Transverse colon (tissue), 4 donors: ENCODE data around the gene LCORL. TPM values are rescaled to one million over a fixed set of nuclear protein-coding genes. Genes with fewer than 3 reads are reported as not detected.

Source experiments
- DNase-seq: peaks from one replicate; pipeline ENCODE4 v3.0.0-alpha.2; 2019
- H3K27ac ChIP-seq, 4 donors: fragments of 200-600 bp; sonication (generic); 2 replicates each; pipeline ENCODE4 v1.5.1; 2016 to 2018; ENCODE audit warnings: inconsistent platforms in 4 of 4
- H3K27me3 ChIP-seq: fragments of 200-600 bp; sonication (generic); 2 replicates; pipeline ENCODE4 v1.5.1; 2017; ENCODE audit warnings: inconsistent platforms
- H3K36me3 ChIP-seq, 4 donors: fragments of 200-600 bp; sonication (generic); 2 replicates each; pipeline ENCODE4 v1.5.1; 2017 to 2019; ENCODE audit warnings: inconsistent platforms in 4 of 4
- H3K4me1 ChIP-seq, 4 donors: fragments of 200-600 bp; sonication (generic); 2 replicates each; pipeline ENCODE4 v1.5.1; 2017 to 2020; ENCODE audit warnings: inconsistent platforms in 4 of 4
- H3K4me3 ChIP-seq, 4 donors: fragments of 200-600 bp; sonication (generic); 1 replicate in 1 of 4; 2 replicates in 3 of 4; pipeline versions ENCODE4 v1.5.1 to v1.6.1; 2017 to 2019; ENCODE audit warnings: inconsistent platforms in 4 of 4
- H3K9me3 ChIP-seq, 2 donors: fragments of 200-600 bp; sonication (generic); 2 replicates each; pipeline ENCODE4 v1.5.1; 2017 to 2019; ENCODE audit warnings: inconsistent platforms in 2 of 2
- CTCF ChIP-seq, 5 experiments: fragments of 200-600 bp in 3 of 5; fragments of 450-650 bp in 2 of 5; sonication (generic) in 3 of 5; IDR thresholded peaks; 1 replicate in 2 of 5; 2 replicates in 3 of 5; pipeline ENCODE4 v1.5.1; 2016 to 2017; ENCODE audit warnings: antibody characterized with exemption in 5 of 5, inconsistent platforms in 3 of 5, mild to moderate bottlenecking in 2 of 5, moderate library complexity in 1 of 5
- EP300 ChIP-seq: sonication (generic); formaldehyde crosslinking; IDR thresholded peaks from one replicate; pipeline ENCODE4 v1.6.1; 2017; ENCODE audit warnings: antibody characterized with exemption, low read depth
- POLR2A ChIP-seq: fragments of 450-650 bp; IDR thresholded peaks from one replicate; pipeline ENCODE4 v1.6.1; 2016; ENCODE audit warnings: antibody characterized with exemption, mild to moderate bottlenecking, moderate library complexity
- POLR2AphosphoS5 ChIP-seq, 3 donors: sonication (generic); formaldehyde crosslinking; IDR thresholded peaks; one replicate each; pipeline ENCODE4 v1.6.1; 2016; ENCODE audit warnings: antibody characterized with exemption in 3 of 3
- WGBS, 2 donors: methylation state at CpG; one replicate each; pipeline ENCODE4 v1.1.5; 2018; ENCODE audit warnings: low coverage in 1 of 2; 5-methylcytosine and 5-hydroxymethylcytosine counted together
- in situ Hi-C, 4 donors: fragments of 200-750 bp; cut with MboI; loops; one replicate each; pipeline versions ENCODE4 v1.15.0 to v1.15.1; 2017; ENCODE audit warnings: low sequenced_read_pairs in 3 of 4, low pct_ligation_motif_present in 1 of 4, low pct_unique_long_range_greater_than_20kb in 1 of 4
- intact Hi-C: fragments of 100-400 bp; cut with DNase I; formaldehyde crosslinking; loops from one replicate; pipeline ENCODE4 v1.15.1; 2023; ENCODE audit warnings: low total_unique reads
- total RNA-seq, 4 donors: library from RNA; depleted of rRNA; stranded (reverse); fragments of >200 nt; gene quantifications; one replicate each; pipeline ENCODE4 v1.1.0, GENCODE V29; 2016

LCORL gene
- total RNA-seq, 4 donors from 2014 or later: 14.7 to 162 (median 28.5) TPM

- Histone ChIP-seq H3K27me3 (no peaks in the 10 kb centered on the region), H3K36me3 (peaks cover 0 to 25% (median 0%) of the 10 kb centered on the region in 4 donors), H3K27ac (no peak overlapping the region), H3K4me1 (no peaks in the 10 kb centered on the region), H3K9me3 (no peaks in the 10 kb centered on the region), H3K4me3 (no peak overlapping the region)
- intact Hi-C loops (no loop called here), in situ Hi-C loops (no loop called here)
- DNase-seq: no peak
- TF ChIP-seq POLR2A (no peak), EP300 (no peak), POLR2AphosphoS5 (IDR thresholded peaks at IDR 0.05) (no peak), CTCF (IDR thresholded peaks at IDR 0.05) (no peak)
- 90 to 92% methylated on average over 6 to 7 of the region's 7 CpGs for WGBS, 2 donors
Observed at GRCh38 chr4:17964576-17964975, 57.0 kb downstream of the LCORL start.

GRCh38 chr4:17962171-17962570 is 59.4 kb downstream of the LCORL start:
- intact Hi-C loops (no loop called here), in situ Hi-C loops (no loop called here)
- 84 to 97% methylated on average over 2 of the region's 2 CpGs for WGBS, 2 donors
- H3K4me1 ChIP-seq: no peaks in the 10 kb centered on the region
- H3K27ac ChIP-seq: no peak overlapping the region
- H3K27me3 ChIP-seq: no peaks in the 10 kb centered on the region
- peaks cover 0 to 34% (median 0%) of the 10 kb centered on the region in 4 donors for H3K36me3 ChIP-seq
- no peak for DNase-seq
- TF ChIP-seq POLR2A: no peak
- TF ChIP-seq CTCF (IDR thresholded peaks at IDR 0.05): no peak
- TF ChIP-seq POLR2AphosphoS5 (IDR thresholded peaks at IDR 0.05): no peak
- no peak for TF ChIP-seq EP300
- no peaks in the 10 kb centered on the region for H3K9me3 ChIP-seq
- no peak overlapping the region for H3K4me3 ChIP-seq

- no peak overlapping the region for H3K27ac ChIP-seq
- TF ChIP-seq POLR2AphosphoS5 (IDR thresholded peaks at IDR 0.05) (no peak), POLR2A (no peak), EP300 (no peak), CTCF (IDR thresholded peaks at IDR 0.05) (no peak)
- DNase-seq: no peak
- peaks cover 0 to 36% (median 1%) of the 10 kb centered on the region in 4 donors for H3K36me3 ChIP-seq
- H3K4me1 ChIP-seq: no peaks in the 10 kb centered on the region
- H3K27me3 ChIP-seq: no peaks in the 10 kb centered on the region
- H3K9me3 ChIP-seq: no peaks in the 10 kb centered on the region
- H3K4me3 ChIP-seq: no peak overlapping the region
- intact Hi-C loops (no loop called here), in situ Hi-C loops (no loop called here)
Observed at GRCh38 chr4:17961249-17961648, 60.3 kb downstream of the LCORL start.

GRCh38 chr4:17958181-17958580 is 63.4 kb downstream of the LCORL start:
- 91 to 93% methylated on average over 3 of the region's 3 CpGs for WGBS, 2 donors
- in situ Hi-C loops (no loop called here), intact Hi-C loops (no loop called here)
- no peaks in the 10 kb centered on the region for H3K9me3 ChIP-seq
- no peaks in the 10 kb centered on the region for H3K27me3 ChIP-seq
- DNase-seq: no peak
- H3K4me1 ChIP-seq: no peaks in the 10 kb centered on the region
- H3K36me3 ChIP-seq: peaks cover 0 to 36% (median 1%) of the 10 kb centered on the region in 4 donors
- no peak overlapping the region for H3K4me3 ChIP-seq
- no peak overlapping the region for H3K27ac ChIP-seq
- no peak for TF ChIP-seq POLR2A
- TF ChIP-seq EP300: no peak
- no peak for TF ChIP-seq CTCF (IDR thresholded peaks at IDR 0.05)
- TF ChIP-seq POLR2AphosphoS5 (IDR thresholded peaks at IDR 0.05): no peak
